A673 (cell line): Measurements from ENCODE around the gene OMD. TPM values are rescaled to one million over a fixed set of nuclear protein-coding genes. Genes with fewer than 3 reads are reported as not detected.

ENCODE experiments used
- Bru-seq: library from RNA; stranded (reverse); fragments of 400-500 nt; gene quantifications from one replicate; lab custom pipeline; 2021; lab: Mats Ljungman, UMichigan
- BruChase-seq, 2 experiments: library from RNA; stranded (reverse); fragments of 400-500 nt; gene quantifications; one replicate each; lab custom pipeline; 2021; lab: Mats Ljungman, UMichigan
- BruUV-seq: library from RNA; stranded (reverse); fragments of 400-500 nt; replicated peaks from 2 replicates; lab custom pipeline; 2021; lab: Mats Ljungman, UMichigan
- CTCF ChIA-PET: fragments of 300-600 bp; sonication (Branson Sonifier 250); formaldehyde crosslinking; loops from one replicate; lab custom pipeline; 2022; ENCODE audit warnings: antibody characterized with exemption; lab: Charles Lee
- POLR2A ChIA-PET: fragments of 300-600 bp; sonication (Branson Sonifier 250); formaldehyde crosslinking; loops from one replicate; lab custom pipeline; 2022; ENCODE audit warnings: antibody characterized with exemption; ENCODE audit not compliant: low non-redundant PET; lab: Charles Lee
- DNase-seq: peaks from one replicate; pipeline ENCODE4 v3.0.0-alpha.2; 2015; ENCODE audit warnings: low spot score
- H3K27ac ChIP-seq: fragments of 200-600 bp; sonication (generic); 2 replicates; pipeline ENCODE4 v1.5.1; 2016; ENCODE audit warnings: mixed run types, low read depth, mild to moderate bottlenecking, mixed read lengths, antibody characterized with exemption, low read length; ENCODE audit not compliant: poor library complexity, severe bottlenecking
- H3K27me3 ChIP-seq: fragments of 200-600 bp; sonication (generic); replicated peaks from 2 replicates; pipeline ENCODE4 v1.6.1; 2017; ENCODE audit warnings: mixed run types, low read depth, mild to moderate bottlenecking, mixed read lengths, antibody characterized with exemption, low read length; ENCODE audit not compliant: insufficient read depth, poor library complexity
- H3K36me3 ChIP-seq: fragments of 200-600 bp; sonication (generic); 2 replicates; pipeline ENCODE4 v1.6.1; 2016; ENCODE audit warnings: mixed run types, mild to moderate bottlenecking, mixed read lengths, antibody characterized with exemption, low read length; ENCODE audit not compliant: insufficient read depth, poor library complexity, severe bottlenecking
- H3K4me1 ChIP-seq: fragments of 200-600 bp; sonication (generic); 2 replicates; pipeline ENCODE4 v1.6.1; 2017; ENCODE audit warnings: mixed run types, mild to moderate bottlenecking, mixed read lengths, antibody characterized with exemption, low read length; ENCODE audit not compliant: insufficient read depth, poor library complexity, severe bottlenecking
- H3K4me3 ChIP-seq: fragments of 200-600 bp; sonication (generic); 2 replicates; pipeline ENCODE4 v1.5.1; 2016; ENCODE audit warnings: low read depth, mixed run types, mild to moderate bottlenecking, mixed read lengths, low read length; ENCODE audit not compliant: poor library complexity, severe bottlenecking
- H3K9me3 ChIP-seq: fragments of 200-600 bp; sonication (generic); 2 replicates; pipeline ENCODE4 v1.6.1; 2016; ENCODE audit warnings: mixed run types, low read depth, mild to moderate bottlenecking, mixed read lengths, antibody characterized with exemption, low read length; ENCODE audit not compliant: poor library complexity, severe bottlenecking
- EZH2 ChIP-seq: fragments of 200-600 bp; sonication (generic); IDR thresholded peaks from 2 replicates; pipeline ENCODE4 v1.6.1; 2017; ENCODE audit warnings: borderline replicate concordance, low read depth, mild to moderate bottlenecking, mixed read lengths, antibody characterized with exemption, low read length; ENCODE audit not compliant: poor library complexity, severe bottlenecking
- intact Hi-C: fragments of 100-400 bp; cut with micrococcal nuclease; formaldehyde crosslinking; loops from one replicate; pipeline ENCODE4 v1.10.0; 2022; ENCODE audit not compliant: unreplicated experiment
- long read RNA-seq: library from polyadenylated mRNA; stranded (forward); transcript quantifications from one replicate; pipeline ENCODE4 v2.0.0, GENCODE V29; 2022
- total RNA-seq: library from RNA; stranded (reverse); gene quantifications from 2 replicates; pipeline ENCODE4 v1.2.3, GENCODE V29; 2021
- TF ChIP-seq, protein P1 (sequence below): fragments of 300-800, 200-600 bp; sonication (generic); conservative IDR thresholded peaks from 2 replicates; pipeline ENCODE4 v1.5.1; 2017; ENCODE audit warnings: low read depth, mild to moderate bottlenecking, antibody characterized with exemption, low read length, moderate library complexity, mixed read lengths

The OMD gene, protein sequence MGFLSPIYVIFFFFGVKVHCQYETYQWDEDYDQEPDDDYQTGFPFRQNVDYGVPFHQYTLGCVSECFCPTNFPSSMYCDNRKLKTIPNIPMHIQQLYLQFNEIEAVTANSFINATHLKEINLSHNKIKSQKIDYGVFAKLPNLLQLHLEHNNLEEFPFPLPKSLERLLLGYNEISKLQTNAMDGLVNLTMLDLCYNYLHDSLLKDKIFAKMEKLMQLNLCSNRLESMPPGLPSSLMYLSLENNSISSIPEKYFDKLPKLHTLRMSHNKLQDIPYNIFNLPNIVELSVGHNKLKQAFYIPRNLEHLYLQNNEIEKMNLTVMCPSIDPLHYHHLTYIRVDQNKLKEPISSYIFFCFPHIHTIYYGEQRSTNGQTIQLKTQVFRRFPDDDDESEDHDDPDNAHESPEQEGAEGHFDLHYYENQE
- not detected in 2 replicates for total RNA-seq
- Bru-seq, nascent RNA: not detected
- percentile 12 among the genes with signal in this experiment for BruChase-seq, experiment 1, labeled RNA remaining after a 2-hour chase
- BruChase-seq, experiment 2, labeled RNA remaining after a 6-hour chase: not detected
- long read RNA-seq, partial matches to known transcripts: 0 of 4 reads
- long read RNA-seq, other reads (novel, unspliced or antisense): 4 of 4 reads

DNA sequence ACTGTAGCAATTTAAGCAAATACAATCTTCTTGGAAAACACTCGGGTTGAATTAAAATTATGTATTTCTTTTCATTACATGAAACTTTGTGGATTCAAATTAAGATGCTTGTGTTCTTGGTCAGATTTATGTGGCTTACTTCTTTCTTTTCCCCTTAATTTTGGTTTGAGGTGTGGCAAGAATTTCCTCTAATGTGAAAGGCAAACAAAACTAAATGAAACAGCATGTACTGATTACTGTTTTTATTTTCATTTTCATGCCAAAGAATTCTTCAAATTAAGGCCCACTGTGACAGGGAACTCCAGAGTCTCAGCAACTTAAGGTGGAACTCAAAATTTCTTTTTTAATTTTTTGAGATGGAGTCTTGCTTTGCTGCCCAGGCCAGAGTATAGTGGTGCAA lies at the start of gene OMD:
OMD (minus strand) TSS at position 132 of the 400 bp plus-strand sequence. CDS start 6,913 bp downstream, outside the sequence.
- CTCF ChIA-PET: no interaction called here
- H3K27ac ChIP-seq: peak within 1 kb of the TSS; percentile 51
- intact Hi-C loops: no loop called here

DNA sequence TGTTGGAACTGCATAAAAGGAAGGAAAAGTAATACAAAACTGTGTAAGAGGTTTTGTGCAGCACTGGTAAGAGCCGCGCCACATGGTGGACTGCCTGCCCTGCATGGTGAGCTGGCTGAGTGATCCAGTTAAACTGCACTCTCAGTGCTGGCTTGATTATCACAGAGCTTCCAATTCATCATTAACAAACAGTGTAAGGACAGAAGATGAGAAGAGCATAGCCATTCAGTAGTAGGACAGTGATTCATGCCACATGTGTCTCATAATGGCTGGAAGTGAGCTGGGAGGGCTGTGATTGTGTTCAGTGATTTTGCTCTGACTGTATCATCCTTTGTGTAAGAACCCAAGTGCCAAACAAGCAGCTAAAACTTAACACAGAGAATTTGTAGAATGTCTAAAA lies 43.9 kb upstream of the OMD start:
- Histone ChIP-seq H3K27me3 (no peaks in the 10 kb centered on the region), H3K9me3 (no peaks in the 10 kb centered on the region), H3K36me3 (no peaks in the 10 kb centered on the region), H3K4me3 (no peak overlapping the region), H3K27ac (no peak overlapping the region), H3K4me1 (no peaks in the 10 kb centered on the region)
- ChIA-PET CTCF (no interaction called here), POLR2A (no interaction called here)
- no peak for DNase-seq
- intact Hi-C loops: no loop called here
- TF ChIP-seq, protein P1, sequence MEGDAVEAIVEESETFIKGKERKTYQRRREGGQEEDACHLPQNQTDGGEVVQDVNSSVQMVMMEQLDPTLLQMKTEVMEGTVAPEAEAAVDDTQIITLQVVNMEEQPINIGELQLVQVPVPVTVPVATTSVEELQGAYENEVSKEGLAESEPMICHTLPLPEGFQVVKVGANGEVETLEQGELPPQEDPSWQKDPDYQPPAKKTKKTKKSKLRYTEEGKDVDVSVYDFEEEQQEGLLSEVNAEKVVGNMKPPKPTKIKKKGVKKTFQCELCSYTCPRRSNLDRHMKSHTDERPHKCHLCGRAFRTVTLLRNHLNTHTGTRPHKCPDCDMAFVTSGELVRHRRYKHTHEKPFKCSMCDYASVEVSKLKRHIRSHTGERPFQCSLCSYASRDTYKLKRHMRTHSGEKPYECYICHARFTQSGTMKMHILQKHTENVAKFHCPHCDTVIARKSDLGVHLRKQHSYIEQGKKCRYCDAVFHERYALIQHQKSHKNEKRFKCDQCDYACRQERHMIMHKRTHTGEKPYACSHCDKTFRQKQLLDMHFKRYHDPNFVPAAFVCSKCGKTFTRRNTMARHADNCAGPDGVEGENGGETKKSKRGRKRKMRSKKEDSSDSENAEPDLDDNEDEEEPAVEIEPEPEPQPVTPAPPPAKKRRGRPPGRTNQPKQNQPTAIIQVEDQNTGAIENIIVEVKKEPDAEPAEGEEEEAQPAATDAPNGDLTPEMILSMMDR: no peak
- TF ChIP-seq EZH2: no peak
- no TSS peak for BruUV-seq

More for the DNA sequence above, at the start of gene OMD:
- Histone ChIP-seq H3K4me1 (peaks cover 27% of the 10 kb centered on the region), H3K27me3 (no peaks in the 10 kb centered on the region), H3K36me3 (no peaks in the 10 kb centered on the region), H3K9me3 (no peaks in the 10 kb centered on the region), H3K4me3 (no peak within 1 kb of the TSS)
- DNase-seq: no peak
- TF ChIP-seq, protein P1: no peak
- no peak for TF ChIP-seq EZH2
- no TSS peak for BruUV-seq
- POLR2A ChIA-PET: no interaction called here

DNA sequence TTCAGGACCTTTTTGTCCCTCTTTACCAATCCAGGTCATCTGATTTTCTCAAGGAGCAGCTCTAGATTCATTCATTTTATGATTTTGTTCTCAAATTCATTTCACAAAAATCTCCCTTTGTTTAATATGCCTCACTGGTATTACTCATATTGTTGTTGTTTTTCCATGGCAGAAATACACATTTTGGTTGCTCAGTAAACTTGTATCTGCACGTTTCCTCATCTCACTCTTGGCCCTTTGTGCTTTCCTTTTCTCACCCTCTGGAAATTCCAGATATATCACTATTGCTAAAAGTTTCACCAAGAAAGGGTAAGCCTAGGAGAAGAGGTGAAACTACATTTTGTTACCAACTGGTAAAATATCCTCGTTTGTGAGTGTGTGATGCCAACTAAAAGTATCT lies 43.2 kb upstream of the OMD start:
- no peak overlapping the region for H3K4me3 ChIP-seq
- H3K36me3 ChIP-seq: no peaks in the 10 kb centered on the region
- ChIA-PET POLR2A (no interaction called here), CTCF (no interaction called here)
- no TSS peak for BruUV-seq
- no peaks in the 10 kb centered on the region for H3K4me1 ChIP-seq
- no peak overlapping the region for H3K27ac ChIP-seq
- no peak for DNase-seq
- no peaks in the 10 kb centered on the region for H3K27me3 ChIP-seq
- TF ChIP-seq EZH2: no peak
- TF ChIP-seq, protein P1: no peak
- H3K9me3 ChIP-seq: no peaks in the 10 kb centered on the region
- intact Hi-C loops: no loop called here
